Cardiac fibroblast (primary cell): ENCODE results near the gene SLC35F1.

Experiments used
- DNase-seq, 2 donors: peaks; one replicate each; pipeline versions ENCODE4 v3.0.0 to v3.0.0-alpha.2; 2010; ENCODE audit warnings: low read depth in 2 of 2
- H3K4me3 ChIP-seq, 2 donors: replicated peaks in 1 of 2; 1 replicate in 1 of 2; 2 replicates in 1 of 2; pipeline ENCODE4 v1.5.1; 2011; ENCODE audit warnings: low read depth in 2 of 2, low read length in 2 of 2, mild to moderate bottlenecking in 2 of 2, moderate library complexity in 1 of 2
- TF ChIP-seq, protein P1 (sequence below): IDR thresholded peaks from one replicate; pipeline ENCODE4 v1.5.1; 2011; ENCODE audit warnings: low read depth, mild to moderate bottlenecking, low read length, inconsistent platforms

Gene SLC35F1

DNA sequence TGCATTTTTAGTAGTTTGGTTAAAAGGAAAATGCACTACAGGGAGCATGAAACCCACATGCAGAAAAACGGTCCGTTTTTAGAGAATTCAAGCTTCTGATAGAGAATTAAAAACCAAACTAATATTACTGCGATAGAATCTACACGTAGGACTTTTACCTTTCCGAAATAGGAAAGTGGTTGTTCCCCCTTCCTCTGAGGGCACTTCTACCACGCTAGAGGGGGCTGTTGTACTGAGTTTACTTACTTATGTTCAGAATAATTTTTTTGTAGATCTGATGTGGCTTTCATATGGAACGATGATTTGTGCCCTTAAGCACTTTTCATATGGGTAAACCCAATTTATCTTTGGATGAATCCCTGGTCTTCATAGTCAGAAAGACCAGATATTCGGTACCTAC is 376.7 kb downstream of the SLC35F1 start:
- TF ChIP-seq, protein P1, sequence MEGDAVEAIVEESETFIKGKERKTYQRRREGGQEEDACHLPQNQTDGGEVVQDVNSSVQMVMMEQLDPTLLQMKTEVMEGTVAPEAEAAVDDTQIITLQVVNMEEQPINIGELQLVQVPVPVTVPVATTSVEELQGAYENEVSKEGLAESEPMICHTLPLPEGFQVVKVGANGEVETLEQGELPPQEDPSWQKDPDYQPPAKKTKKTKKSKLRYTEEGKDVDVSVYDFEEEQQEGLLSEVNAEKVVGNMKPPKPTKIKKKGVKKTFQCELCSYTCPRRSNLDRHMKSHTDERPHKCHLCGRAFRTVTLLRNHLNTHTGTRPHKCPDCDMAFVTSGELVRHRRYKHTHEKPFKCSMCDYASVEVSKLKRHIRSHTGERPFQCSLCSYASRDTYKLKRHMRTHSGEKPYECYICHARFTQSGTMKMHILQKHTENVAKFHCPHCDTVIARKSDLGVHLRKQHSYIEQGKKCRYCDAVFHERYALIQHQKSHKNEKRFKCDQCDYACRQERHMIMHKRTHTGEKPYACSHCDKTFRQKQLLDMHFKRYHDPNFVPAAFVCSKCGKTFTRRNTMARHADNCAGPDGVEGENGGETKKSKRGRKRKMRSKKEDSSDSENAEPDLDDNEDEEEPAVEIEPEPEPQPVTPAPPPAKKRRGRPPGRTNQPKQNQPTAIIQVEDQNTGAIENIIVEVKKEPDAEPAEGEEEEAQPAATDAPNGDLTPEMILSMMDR = peak; percentile 80
- peak; percentile 77 to 82 for DNase-seq

DNA sequence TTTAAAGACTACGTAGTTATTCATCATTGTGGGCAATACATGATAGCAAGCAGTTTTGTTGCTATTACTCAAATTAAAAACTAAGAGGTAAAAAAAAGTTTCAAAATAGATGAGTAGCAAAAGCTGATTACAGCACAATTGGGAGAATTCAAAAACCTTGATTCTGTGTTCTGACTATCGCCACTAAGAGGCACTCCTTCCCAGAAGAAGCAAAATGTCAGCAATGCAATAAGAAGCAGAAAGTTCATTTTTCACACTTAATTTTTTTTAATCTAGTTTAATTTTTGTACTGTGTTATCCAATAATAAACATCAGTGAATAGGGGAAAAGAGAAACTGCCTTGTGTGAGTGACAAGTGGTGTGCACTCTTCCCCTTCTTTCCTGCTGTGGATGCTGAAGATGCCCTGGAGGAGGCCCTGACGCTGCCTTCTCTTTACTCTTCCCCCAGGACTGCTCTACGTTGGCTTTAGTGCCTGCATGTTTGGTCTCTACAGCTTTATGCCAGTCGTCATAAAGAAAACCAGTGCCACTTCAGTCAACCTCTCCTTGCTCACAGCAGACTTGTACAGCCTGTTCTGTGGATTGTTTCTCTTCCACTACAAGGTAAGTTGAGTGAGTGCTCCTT is 377.8 kb downstream of the SLC35F1 start:
- DNase-seq = peak; percentile 39 to 51
- TF ChIP-seq, protein P1 = peak; percentile 37
- H3K4me3 ChIP-seq = no peak overlapping the region

More for the DNA sequence above, 376.7 kb downstream of the SLC35F1 start:
- H3K4me3 ChIP-seq = no peak overlapping the region

DNA sequence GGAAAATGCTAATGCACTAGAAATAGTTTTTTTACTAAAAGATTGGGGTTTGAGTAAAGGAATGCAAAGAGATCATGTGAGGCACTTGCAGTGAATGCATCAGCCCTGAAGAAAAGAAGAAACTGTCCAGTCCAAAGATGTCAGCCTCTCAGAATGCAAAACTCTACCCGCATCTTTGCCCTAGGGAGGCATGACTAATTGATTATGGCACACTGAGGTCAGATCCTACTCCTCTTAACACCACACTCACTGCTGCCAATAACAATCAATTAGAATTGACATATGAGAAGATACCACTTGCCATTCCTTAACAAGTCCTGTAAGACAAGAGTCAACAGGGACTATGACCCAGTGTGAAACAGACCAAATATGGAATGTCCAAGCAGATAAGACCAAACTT is 378.7 kb downstream of the SLC35F1 start:
- TF ChIP-seq, protein P1 = no peak
- no peak overlapping the region for H3K4me3 ChIP-seq
- DNase-seq = peak in 1 of 2 donors; percentile 26

DNA sequence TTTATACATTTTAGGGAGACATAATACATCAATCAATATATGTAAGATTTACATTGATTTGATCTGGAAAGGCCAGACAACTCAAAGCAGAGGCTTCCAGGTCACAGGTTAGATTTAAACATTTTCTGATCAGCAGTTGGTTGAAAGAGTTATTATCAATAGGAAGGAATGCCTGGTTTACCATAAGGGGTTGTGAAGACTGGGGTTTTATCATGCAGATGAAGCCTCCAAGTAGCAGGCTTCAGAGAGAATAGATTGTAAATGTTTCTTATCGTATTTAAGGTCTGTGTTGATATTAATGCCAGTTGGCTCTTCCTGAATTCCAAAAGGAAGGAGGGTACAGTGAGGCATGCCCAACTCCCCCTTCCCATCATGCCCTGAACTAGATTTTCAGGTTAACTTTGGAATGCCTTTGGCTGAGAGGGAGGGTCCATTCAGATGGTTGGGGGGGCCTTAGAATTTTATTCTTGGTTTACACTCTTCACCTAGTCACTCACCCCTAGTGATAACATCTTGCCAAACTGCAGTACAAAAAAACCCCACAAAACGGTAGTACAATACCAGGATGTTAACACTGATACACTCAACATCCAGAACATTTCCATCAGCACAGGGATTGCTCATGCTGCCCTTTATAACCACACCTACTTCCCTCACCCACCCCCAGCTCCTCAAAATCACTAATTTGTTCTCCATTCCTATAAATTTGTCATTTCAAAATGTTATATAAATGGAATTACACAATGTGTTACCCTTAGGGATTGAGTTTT is 381.5 kb downstream of the SLC35F1 start:
- TF ChIP-seq, protein P1 = peak; percentile 58
- peak; percentile 21 to 64 for DNase-seq
- no peak overlapping the region for H3K4me3 ChIP-seq

DNA sequence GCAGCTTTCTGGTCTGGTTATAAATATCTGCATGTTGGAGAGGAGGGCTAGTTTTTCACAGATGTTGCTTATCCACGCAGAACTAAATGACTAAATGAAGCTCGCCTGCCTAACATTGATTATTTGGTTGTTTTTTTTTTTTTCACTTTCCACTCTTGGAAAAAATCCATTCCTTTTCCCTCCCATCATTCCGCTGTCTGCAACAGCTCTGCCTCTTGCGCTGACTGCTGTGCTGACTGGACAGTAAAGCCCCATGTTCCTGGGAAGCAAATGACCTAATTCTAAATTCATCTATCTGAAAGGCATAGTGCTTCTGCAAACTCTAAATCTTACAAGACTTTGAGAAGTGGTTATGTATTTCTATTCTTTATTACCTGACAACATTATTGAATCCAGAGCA is 385.5 kb downstream of the SLC35F1 start:
- TF ChIP-seq, protein P1 = no peak
- no peak overlapping the region for H3K4me3 ChIP-seq
- no peak for DNase-seq

DNA sequence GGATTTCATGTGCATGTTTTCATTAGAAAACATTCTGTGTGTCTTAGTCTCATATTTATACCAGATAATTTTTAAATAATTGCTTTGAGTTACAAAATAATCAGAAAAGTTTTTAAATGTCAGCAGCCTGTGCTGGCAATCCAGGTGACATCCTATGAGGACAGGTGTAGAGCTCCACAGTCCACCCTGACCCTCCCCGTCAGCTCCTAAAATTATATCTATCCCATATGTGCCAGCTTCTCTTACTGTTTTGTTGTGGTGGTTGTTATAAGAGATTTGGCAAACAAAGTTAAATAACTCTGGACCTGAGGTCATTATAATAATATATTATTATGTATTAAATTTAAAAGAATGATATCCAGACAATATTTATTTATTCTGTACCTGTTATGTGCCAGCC is 387.8 kb downstream of the SLC35F1 start:
- H3K4me3 ChIP-seq = no peak overlapping the region
- no peak for DNase-seq
- TF ChIP-seq, protein P1 = no peak
